Activated CD4-positive, alpha-beta T cell treated with anti-CD3 and anti-CD28 coated beads, Interleukin-2, Interleukin-6, amounts not matched to agents 100 ng/mL and 50 ng/mL, durations not matched to agents 16 hours and 8 hours (primary cell): Measurements from ENCODE around the gene SPTLC1.
"Not testable (repeated sequence)": the region's sequence is repeated elsewhere in the genome, so short reads cannot be mapped to it uniquely, and the experiment has no call there.

Source experiments
- DNase-seq: peaks from one replicate; pipeline ENCODE4 v3.0.0-alpha.2; 2020

The SPTLC1 gene

DNA sequence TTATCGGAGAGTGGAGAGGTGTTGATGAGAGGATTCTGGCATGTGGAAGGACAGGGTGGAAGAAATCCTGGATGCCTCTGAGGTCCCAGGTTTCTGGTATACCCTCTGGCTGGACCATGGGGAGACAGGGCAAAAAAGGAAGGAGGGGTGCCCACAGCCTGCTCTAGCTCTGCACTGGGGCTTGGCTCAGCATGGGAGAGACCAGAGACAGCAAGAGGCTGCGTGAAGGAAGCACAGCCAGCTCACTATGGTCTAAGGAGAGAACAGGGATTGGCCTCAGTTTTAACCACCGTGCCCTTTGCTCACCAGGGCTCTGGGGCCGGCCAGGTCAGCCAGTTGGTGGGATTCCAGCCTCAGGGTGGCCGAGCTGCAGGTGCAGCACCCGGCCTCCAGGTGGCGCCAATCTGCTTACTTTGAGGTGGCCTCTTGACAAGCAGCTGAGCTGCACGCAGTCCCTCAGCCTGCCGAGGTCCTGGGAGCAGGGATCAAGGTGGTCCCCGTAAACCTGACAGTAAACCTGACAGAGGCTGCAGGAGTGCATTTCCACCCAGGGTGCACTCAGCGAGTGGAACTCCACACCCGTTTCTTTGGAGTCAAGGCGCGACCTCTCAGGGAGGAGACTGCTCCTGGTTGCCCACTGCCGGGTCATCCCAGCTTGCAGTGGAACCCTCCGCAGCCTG is 25.0 kb upstream of the SPTLC1 start:
- peak; percentile 80 for DNase-seq

DNA sequence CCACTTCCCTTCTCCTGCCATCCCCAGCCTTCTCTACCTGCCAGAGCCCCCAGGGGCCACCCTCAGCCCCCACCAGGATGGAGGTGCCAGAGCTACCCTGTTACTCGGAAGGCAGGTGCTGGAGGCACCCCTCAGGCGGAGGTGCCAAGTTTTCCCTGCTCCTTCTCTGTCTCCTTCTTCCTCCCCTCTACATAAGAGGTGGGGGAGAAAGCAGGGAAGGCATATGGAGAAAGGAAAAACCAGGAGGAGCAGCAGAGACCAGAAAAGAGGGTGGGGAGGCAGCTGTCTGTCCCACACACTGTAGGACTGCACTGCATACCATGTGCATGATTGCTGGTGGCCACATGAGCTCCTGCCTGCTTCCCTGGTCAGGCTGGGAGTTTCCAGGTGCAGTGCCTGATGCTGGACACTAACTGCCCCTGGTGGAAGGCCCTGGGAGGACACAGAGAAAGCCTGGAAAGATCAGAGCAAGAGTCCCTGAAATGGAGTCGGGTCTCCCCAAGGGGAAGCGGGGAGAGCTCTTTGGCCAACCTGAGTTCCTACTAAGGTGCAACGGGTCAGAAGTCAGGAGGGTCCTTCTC is 23.8 kb upstream of the SPTLC1 start:
- DNase-seq = not testable (repeated sequence)

GRCh38 chr9:92138157-92138959 is 23.1 kb upstream of the SPTLC1 start:
- peak; percentile 85 for DNase-seq

DNA sequence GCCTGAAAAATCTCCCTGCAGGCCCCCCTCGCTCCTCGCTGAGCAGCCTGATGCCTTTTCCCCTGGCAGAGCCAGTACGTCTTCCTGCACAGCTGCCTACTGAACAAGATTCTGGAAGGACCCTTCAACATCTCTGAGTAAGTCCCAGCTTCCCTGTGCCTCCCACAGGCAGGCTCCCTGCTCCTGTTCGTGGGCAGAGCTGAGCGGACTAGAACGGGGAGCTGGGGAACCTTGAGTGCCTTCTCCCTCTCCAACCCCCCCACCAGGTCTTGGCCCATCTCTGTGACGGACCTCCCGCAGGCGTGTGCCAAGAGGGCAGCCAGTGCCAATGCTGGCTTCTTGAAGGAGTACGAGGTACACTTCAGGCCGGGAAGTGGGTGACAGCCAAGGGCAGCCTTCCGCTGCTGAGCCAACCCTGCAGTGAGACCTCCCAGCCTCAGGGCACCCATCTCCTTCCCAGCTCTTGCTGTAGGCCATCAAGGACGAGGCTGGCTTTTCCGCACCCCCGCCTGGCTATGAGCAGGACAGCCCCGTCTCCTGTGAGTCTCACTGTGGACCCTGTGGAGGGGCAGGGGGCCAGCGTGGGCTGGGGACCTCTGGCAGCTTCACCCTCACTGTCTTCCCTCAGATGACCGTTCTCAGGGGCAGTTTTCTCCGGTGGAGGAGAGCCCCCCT is 21.1 kb upstream of the SPTLC1 start:
- no peak for DNase-seq

- DNase-seq = no peak
These were observed 20.4 kb upstream of the SPTLC1 start for GRCh38 chr9:92135576-92135975.

- DNase-seq = peak; percentile 82
These were observed 18.9 kb upstream of the SPTLC1 start for GRCh38 chr9:92133949-92134604.

- not testable (repeated sequence) for DNase-seq
These were observed 17.7 kb upstream of the SPTLC1 start for GRCh38 chr9:92132913-92133312.

DNA sequence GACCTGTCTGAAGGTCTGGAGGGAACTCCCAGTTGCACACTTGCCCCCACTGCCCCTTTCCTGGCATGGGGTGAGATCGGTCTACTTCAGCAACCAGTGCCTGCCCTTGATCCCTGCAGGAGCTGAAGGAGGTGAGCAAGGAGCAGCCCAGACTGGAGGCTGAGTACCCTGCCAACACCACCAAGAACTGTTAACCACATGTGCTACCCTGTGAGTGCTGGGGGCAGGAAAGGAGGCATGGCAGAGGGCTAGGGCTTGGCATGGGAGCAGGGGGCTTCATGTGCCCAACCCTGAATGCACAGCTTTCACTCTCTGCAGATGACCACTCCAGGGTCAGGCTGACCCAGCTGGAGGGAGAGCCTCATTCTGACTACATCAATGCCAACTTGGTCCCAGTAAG is 17.3 kb upstream of the SPTLC1 start:
- DNase-seq = no peak

DNA sequence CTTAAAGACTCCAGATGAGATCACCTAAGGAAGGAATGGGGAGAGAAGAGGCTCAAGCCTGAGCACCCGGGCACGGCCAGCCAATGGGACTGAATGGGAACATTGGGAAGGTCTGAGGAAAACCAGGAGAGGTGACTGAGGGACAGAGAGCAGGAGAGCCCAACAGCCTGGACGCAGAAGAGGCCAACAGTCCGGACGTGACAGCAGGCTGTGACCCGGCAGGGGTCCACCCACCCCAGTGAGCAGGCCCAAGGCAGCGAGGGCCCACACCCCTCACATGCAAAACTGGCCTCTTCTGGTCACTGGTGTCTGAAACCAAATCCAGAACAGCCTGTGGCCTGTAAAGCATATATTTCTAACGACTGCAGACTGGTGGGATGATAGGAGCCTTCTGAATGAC is 7.6 kb upstream of the SPTLC1 start:
- DNase-seq = no peak

DNA sequence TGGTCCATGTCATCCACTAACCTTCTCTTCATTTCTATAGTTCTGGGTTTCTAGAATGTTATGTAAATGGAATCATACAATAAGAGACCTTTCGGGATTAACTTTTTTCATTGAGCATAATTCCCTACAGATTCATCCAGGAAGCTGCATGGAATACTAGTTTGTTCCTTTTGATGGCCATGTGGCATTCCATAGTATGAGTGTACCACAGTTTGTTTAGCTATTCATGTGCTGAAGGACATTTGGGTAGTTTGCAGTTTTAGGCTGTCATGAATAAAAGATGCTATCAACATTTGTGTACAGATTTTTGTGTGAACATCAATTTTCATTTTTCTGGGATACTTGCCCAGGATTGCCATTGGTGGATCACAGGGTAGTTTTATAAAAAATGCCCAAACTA is 6.8 kb upstream of the SPTLC1 start:
- DNase-seq = no peak

GRCh38 chr9:92121265-92121664 is 6.1 kb upstream of the SPTLC1 start:
- no peak for DNase-seq

DNA sequence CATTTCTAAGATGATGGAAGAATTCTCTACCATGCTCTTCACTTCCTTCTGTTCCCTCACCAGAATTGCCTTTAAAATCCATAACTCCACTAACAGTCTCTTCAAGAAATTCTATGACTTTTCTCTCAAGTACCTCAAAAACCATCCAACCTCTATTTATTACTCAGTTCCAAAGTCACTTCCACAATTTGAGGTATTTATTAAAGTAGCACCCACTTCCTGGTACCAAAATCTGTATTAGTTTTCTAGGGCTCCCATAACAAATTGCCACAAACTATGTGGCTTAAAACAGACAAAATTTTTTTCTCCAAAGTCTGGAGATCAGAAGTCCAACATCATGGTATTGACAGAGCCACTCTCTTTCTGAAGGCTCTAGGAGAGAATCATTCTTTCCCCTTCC is 4.9 kb upstream of the SPTLC1 start:
- no peak for DNase-seq

DNA sequence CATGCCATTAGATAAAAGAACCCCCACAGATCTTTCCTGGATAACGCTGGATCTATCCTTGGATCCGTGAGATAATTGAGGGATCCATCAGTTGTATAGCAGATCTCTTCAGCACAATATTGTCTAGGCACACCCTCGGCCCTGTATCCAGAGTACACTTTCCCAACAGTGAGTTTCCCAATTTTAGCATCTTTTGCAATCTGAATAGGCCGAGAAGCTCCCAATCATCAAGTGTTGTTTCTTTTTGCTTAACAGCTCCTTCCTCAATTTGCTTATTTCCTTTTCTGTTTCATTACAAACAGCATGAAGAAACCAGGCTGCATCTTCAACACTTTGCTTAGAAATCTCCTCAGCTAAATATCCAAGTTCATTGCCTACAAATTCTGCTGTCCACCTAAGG is 4.4 kb upstream of the SPTLC1 start:
- no peak for DNase-seq

DNA sequence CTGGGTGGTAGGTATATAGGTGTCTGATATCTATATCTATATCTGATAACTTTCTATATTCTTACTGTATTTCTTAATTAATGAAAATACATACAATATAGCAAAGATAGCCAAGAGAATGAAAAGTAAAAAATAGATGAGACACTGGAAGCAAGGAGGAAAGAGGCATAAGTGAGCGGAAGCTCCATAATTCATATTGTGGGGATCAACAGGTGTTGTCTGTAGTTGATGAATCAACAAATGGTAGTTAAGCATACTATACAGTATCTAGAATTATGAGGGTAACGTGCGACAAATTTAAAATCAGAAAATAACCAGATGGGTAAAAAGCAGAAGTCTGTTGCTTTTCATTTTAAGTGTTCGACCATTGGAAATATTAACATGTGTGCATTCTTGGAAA is 7.1 kb downstream of the SPTLC1 start:
- no peak for DNase-seq

DNA sequence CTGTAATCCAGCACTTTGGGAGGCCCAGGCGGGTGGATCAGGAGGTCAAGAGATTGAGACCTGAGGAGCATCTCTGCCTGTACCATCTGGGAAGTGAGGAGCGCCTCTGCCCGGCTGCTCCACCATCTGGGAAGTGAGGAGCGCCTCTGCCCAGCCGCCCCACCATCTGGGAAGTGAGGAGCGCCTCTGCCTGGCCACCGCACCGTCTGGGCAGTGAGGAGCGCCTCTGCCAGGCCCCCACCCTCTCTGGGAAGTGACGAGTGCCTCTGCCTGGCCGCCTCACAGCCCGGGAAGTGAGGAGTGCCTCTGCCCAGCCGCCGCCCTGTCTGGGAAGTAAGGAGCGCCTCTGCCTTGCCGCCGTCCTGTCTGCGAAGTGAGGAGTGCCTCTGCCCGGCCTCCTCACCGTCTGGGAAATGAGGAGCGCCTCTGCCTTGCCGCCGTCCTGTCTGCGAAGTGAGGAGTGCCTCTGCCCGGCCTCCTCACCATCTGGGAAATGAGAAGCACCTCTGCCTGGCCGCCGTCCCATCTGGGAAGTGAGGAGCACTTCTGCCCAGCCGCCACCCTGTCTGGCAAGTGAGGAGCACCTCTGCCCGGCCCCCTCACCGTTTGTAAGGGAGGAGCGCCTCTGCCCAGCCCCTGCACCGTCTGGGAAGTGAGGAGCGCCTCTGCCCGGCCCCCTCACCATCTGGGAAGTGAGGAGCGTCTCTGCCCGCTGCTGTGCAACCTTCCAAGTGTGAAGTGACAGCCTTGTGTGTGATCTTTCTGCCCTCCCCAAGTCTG is 9.6 kb downstream of the SPTLC1 start:
- not testable (repeated sequence) for DNase-seq

GRCh38 chr9:92103601-92104000 is 11.6 kb downstream of the SPTLC1 start:
- DNase-seq = not testable (repeated sequence)

DNA sequence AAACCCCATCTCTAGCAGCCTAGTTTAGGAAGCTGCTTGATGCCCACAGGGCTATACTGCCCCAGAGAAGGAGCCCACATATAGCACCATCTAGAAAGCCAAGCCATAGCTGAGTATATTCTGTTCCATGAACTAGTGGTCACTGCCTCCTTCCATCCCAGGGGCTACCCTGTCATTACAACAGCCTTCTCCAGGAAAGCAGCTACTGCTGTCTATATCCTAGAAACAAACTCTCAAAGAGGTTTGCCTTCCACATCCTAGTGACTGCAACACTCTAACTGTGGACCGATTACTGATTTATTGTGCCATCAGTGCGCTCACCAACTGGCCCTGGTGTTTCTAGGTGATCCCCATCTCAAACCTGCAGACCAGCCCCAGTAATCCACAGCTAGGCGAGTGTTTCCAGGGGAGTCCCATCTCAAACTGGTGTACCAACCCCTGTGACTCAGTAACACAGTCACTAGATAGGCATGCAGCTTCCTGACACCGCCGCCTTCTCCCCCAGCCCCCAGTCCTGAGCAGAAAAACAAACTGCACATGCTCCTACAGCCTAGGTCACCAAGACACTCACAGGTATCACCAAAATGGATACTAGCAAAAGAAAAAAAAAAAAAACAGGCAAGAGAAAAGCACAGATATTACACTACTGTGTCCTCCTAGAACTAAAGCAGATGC is 14.8 kb downstream of the SPTLC1 start:
- no peak for DNase-seq

- no peak for DNase-seq
These were observed 16.6 kb downstream of the SPTLC1 start for GRCh38 chr9:92098638-92099037.

- peak; percentile 76 for DNase-seq
These were observed 17.2 kb downstream of the SPTLC1 start for GRCh38 chr9:92097997-92098482.

GRCh38 chr9:92095236-92095635 is 20.0 kb downstream of the SPTLC1 start:
- DNase-seq = no peak

- peak; percentile 66 for DNase-seq
These were observed 20.6 kb downstream of the SPTLC1 start for GRCh38 chr9:92094655-92095054.
